Caco-2 (cell line): Measurements from ENCODE around the gene AK3. TPM values are rescaled to one million over a fixed set of nuclear protein-coding genes. Genes with fewer than 3 reads are reported as not detected.
A peak's percentile ranks its signal among the peaks of the same experiment; 100 is the strongest.

Experiments
- BruUV-seq: library from RNA; stranded (reverse); fragments of 400-500 nt; replicated peaks from 2 replicates; lab custom pipeline; 2021; lab: Mats Ljungman, UMichigan
- CTCF ChIA-PET: fragments of 300-600 bp; sonication (Branson Sonifier 250); formaldehyde crosslinking; loops from one replicate; lab custom pipeline; 2022; ENCODE audit warnings: antibody characterized with exemption; lab: Charles Lee
- POLR2A ChIA-PET: fragments of 300-600 bp; sonication (Branson Sonifier 250); formaldehyde crosslinking; loops from one replicate; lab custom pipeline; 2022; ENCODE audit warnings: antibody characterized with exemption; lab: Charles Lee
- DNase-seq, 2 experiments: peaks; one replicate each; pipeline versions ENCODE4 v3.0.0 to v3.0.0-alpha.2; 2020 to 2022
- H3K27me3 ChIP-seq: replicated peaks from 2 replicates; pipeline ENCODE4 v1.6.0; 2011; ENCODE audit warnings: low read length; ENCODE audit not compliant: control insufficient read depth, insufficient read depth
- H3K36me3 ChIP-seq: 2 replicates; pipeline ENCODE4 v1.5.1; 2011; ENCODE audit warnings: low read length; ENCODE audit not compliant: control insufficient read depth, insufficient read depth
- H3K4me1 ChIP-seq: fragments of 250-450 bp; sonication (Bioruptor Pico); 2 replicates; pipeline ENCODE4 v1.5.1; 2020; ENCODE audit warnings: mild to moderate bottlenecking
- H3K4me3 ChIP-seq: 2 replicates; pipeline ENCODE4 v1.5.1; 2011; ENCODE audit warnings: low read depth, mild to moderate bottlenecking, control low read depth, low read length
- H3K9me3 ChIP-seq: fragments of 250-450 bp; sonication (Bioruptor Pico); 2 replicates; pipeline ENCODE4 v1.5.1; 2020; ENCODE audit warnings: mild to moderate bottlenecking, moderate library complexity
- H3K27ac Mint-ChIP-seq: one replicate; pipeline ENCODE4 v1.8.0; 2022; ENCODE audit warnings: mixed read lengths; ENCODE audit not compliant: unreplicated experiment
- H3K27me3 Mint-ChIP-seq: one replicate; pipeline ENCODE4 v1.8.0; 2022; ENCODE audit warnings: mixed read lengths; ENCODE audit not compliant: insufficient read depth, unreplicated experiment
- H3K36me3 Mint-ChIP-seq: one replicate; pipeline ENCODE4 v1.8.0; 2022; ENCODE audit warnings: mild to moderate bottlenecking, mixed read lengths; ENCODE audit not compliant: insufficient read depth, unreplicated experiment
- H3K4me1 Mint-ChIP-seq: one replicate; pipeline ENCODE4 v1.8.0; 2022; ENCODE audit warnings: low read depth, mixed read lengths; ENCODE audit not compliant: unreplicated experiment
- H3K4me3 Mint-ChIP-seq: one replicate; pipeline ENCODE4 v1.8.0; 2022; ENCODE audit warnings: mild to moderate bottlenecking, moderate library complexity, mixed read lengths; ENCODE audit not compliant: unreplicated experiment
- H3K9me3 Mint-ChIP-seq: one replicate; pipeline ENCODE4 v1.8.0; 2022; ENCODE audit warnings: mixed read lengths; ENCODE audit not compliant: unreplicated experiment
- intact Hi-C: fragments of 100-400 bp; cut with micrococcal nuclease; formaldehyde crosslinking; loops from one replicate; pipeline ENCODE4 v1.10.0; 2022; ENCODE audit not compliant: unreplicated experiment
- total RNA-seq: library from RNA; stranded (reverse); gene quantifications from 2 replicates; pipeline ENCODE4 v1.2.3, GENCODE V29; 2022
- TF ChIP-seq, protein P1 (sequence below), 2 experiments: fragments of 200-600 bp in 1 of 2; IDR thresholded peaks; 1 replicate in 1 of 2; 2 replicates in 1 of 2; pipeline versions ENCODE4 v1.5.1 to v1.8.0; 2011 to 2022; ENCODE audit warnings: antibody characterized with exemption in 1 of 2, control low read depth in 1 of 2, inconsistent platforms in 1 of 2, low read depth in 1 of 2, low read length in 1 of 2, mild to moderate bottlenecking in 1 of 2, moderate library complexity in 1 of 2; ENCODE audit not compliant: insufficient read depth in 1 of 2, severe bottlenecking in 1 of 2, unreplicated experiment in 1 of 2

Gene AK3
- total RNA-seq, 1 experiment from 2014 or later, result 32.0 TPM

DNA sequence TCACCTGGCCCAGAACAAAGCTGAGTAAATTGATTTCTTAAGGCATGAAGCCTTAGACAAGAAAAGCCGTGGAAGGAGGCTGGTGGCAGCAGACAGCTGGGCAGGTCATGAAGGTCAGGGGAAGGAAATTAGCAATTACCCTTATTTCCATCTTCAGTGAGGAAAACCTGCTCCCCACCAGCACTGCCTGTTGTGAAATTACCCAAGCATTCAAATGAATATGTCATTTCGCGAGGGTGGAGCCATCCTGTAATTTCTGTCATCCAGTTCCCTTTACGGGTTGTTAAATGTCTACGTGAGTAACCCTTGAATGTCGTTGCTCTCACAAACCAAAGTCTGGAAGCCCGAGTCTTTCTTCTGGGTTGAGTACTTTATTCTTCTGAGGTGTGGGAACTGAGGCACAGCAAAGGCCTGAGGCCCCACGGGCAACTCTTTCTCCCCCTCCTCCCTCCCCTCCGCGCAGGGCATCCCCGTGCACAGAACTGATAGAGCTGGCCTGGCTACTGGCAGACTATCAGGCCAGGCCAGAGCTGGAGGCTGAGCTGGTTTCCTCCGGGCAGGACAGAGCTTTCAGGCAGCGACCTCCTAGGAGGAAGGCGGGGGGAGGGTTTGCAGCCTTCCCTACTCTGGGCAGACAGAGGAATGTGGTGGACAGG, 22.0 kb upstream of the AK3 start:
- no peak overlapping the region for H3K27ac Mint-ChIP-seq
- H3K27me3 ChIP-seq, result no peaks in the 10 kb centered on the region

DNA sequence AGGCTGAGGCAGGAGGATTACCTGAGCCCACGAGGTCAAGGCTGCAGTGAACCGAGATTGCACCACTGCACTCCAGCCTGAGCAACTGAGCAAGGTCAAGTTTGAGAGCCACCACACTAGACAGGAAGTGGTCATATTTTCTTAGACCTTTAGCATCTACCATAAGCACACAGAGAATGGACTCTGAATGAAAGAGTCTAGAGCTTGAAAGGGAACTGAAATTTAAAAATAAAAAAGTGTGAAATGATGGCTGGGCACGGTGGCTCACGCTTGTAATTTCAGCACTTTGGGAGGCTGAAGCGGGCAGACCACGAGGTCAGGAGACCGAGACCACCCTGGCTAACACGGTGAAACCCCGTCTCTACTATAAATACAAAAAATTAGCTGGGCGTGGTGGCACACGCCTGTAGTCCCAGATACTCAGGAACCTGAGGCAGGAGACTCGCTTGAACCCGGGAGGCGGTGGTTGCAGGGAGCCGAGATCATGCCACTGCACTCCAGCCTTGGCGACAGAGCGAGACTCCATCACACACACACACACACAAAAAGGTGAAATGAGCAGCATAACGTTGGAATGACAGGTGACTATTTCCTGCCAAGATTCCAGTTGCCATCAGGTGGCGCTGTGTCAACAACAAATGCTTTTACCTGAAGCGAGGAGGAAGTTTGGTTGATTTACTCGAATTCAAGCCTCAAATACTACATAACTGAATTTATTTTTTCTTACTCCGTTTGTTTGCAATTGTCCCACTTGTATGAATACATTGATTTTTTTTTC, 21.3 kb upstream of the AK3 start:
- no peaks in the 10 kb centered on the region for H3K27me3 ChIP-seq
- DNase-seq, result peak; percentile 55 to 70
- intact Hi-C loops, result loop anchor here (1.0 to 2.0 kb wide), 4 partner anchors 31 to 226 kb away; partner anchors contain the start of gene RCL1
- TF ChIP-seq, protein P1, sequence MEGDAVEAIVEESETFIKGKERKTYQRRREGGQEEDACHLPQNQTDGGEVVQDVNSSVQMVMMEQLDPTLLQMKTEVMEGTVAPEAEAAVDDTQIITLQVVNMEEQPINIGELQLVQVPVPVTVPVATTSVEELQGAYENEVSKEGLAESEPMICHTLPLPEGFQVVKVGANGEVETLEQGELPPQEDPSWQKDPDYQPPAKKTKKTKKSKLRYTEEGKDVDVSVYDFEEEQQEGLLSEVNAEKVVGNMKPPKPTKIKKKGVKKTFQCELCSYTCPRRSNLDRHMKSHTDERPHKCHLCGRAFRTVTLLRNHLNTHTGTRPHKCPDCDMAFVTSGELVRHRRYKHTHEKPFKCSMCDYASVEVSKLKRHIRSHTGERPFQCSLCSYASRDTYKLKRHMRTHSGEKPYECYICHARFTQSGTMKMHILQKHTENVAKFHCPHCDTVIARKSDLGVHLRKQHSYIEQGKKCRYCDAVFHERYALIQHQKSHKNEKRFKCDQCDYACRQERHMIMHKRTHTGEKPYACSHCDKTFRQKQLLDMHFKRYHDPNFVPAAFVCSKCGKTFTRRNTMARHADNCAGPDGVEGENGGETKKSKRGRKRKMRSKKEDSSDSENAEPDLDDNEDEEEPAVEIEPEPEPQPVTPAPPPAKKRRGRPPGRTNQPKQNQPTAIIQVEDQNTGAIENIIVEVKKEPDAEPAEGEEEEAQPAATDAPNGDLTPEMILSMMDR (IDR thresholded peaks at IDR 0.05; ENCODE audit: insufficient read depth in 1 of 2, low read depth in 1 of 2, low read length in 1 of 2, severe bottlenecking in 1 of 2, unreplicated experiment in 1 of 2), result peak; percentile 65 to 78
- H3K9me3 Mint-ChIP-seq, result no peaks in the 10 kb centered on the region
- no peaks in the 10 kb centered on the region for H3K36me3 ChIP-seq
- BruUV-seq, result no TSS peak
- H3K36me3 Mint-ChIP-seq, result no peaks in the 10 kb centered on the region
- no peak overlapping the region for H3K4me3 ChIP-seq
- H3K9me3 ChIP-seq, result no peaks in the 10 kb centered on the region
- no peaks in the 10 kb centered on the region for H3K4me1 Mint-ChIP-seq
- peaks cover 10% of the 10 kb centered on the region for H3K27me3 Mint-ChIP-seq
- H3K4me3 Mint-ChIP-seq, result peak overlapping the region; percentile 25
- ChIA-PET POLR2A (no interaction called here), CTCF (interaction anchor here (0.6 to 1.2 kb wide), 5 partner anchors 8 to 227 kb away, joined by 3 to 7 read pairs (median 4); no protein-coding TSS in a partner anchor)
- H3K27ac Mint-ChIP-seq, result no peak overlapping the region
- H3K4me1 ChIP-seq, result 0 out of 2 replicates have a peak, but pooled peaks cover 3% of the 10 kb centered on the region

More for the DNA sequence above, 22.0 kb upstream of the AK3 start:
- H3K36me3 ChIP-seq, result no peaks in the 10 kb centered on the region
- no peak for DNase-seq
- H3K4me1 ChIP-seq, result 0 out of 2 replicates have a peak, but pooled peaks cover 3% of the 10 kb centered on the region
- no peak overlapping the region for H3K4me3 ChIP-seq
- Mint-ChIP-seq H3K36me3 (no peaks in the 10 kb centered on the region), H3K9me3 (no peaks in the 10 kb centered on the region), H3K27me3 (peaks cover 10% of the 10 kb centered on the region), H3K4me3 (peak overlapping the region; percentile 25), H3K4me1 (no peaks in the 10 kb centered on the region)
- TF ChIP-seq, protein P1 (IDR thresholded peaks at IDR 0.05; ENCODE audit: insufficient read depth in 1 of 2, low read depth in 1 of 2, low read length in 1 of 2, severe bottlenecking in 1 of 2, unreplicated experiment in 1 of 2), result no peak
- no TSS peak for BruUV-seq
- no peaks in the 10 kb centered on the region for H3K9me3 ChIP-seq
- POLR2A ChIA-PET, result interaction anchor here (1.0 kb wide), 1 partner anchor 29 kb away, joined by 4 read pairs; the partner anchor contains the start of gene RCL1
- intact Hi-C loops, result loop anchor here (1.0 to 2.0 kb wide), 4 partner anchors 30 to 225 kb away; partner anchors contain the start of gene RCL1
- CTCF ChIA-PET, result interaction anchor here (1.1 kb wide), 1 partner anchor 161 kb away, joined by 4 read pairs; no protein-coding TSS in a partner anchor

DNA sequence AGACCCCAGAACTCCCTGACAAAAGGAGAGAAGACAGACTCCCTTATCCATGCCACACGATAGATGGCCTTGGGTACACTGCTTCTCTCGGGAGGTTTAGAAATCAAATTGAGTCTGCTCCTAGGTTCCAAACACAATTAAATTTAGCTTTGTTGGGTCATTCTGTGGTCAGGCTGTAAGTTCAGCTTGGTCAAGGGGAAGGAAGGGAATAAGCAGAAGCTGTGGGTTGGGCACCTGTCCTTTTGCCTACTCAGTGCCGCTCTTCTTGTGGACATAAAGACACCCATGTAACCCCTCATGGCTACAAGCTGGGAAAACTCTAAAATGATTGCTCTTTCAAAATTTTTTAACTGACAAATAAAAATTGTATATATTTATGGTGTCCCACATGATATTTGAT, 19.1 kb upstream of the AK3 start:
- H3K27ac Mint-ChIP-seq, result no peak overlapping the region

More for the DNA sequence above, 19.1 kb upstream of the AK3 start:
- H3K9me3 Mint-ChIP-seq, result no peaks in the 10 kb centered on the region
- peaks cover 6% of the 10 kb centered on the region for H3K27me3 Mint-ChIP-seq
- intact Hi-C loops, result no loop called here
- no peak overlapping the region for H3K4me3 Mint-ChIP-seq
- Histone ChIP-seq H3K36me3 (no peaks in the 10 kb centered on the region), H3K4me3 (no peak overlapping the region), H3K4me1 (0 out of 2 replicates have a peak, but pooled peaks cover 3% of the 10 kb centered on the region), H3K9me3 (no peaks in the 10 kb centered on the region), H3K27me3 (no peaks in the 10 kb centered on the region)
- POLR2A ChIA-PET, result no interaction called here
- no TSS peak for BruUV-seq
- CTCF ChIA-PET, result interaction anchor here (0.6 to 1.4 kb wide), 3 partner anchors 10 to 682 kb away, joined by 3 read pairs; no protein-coding TSS in a partner anchor
- DNase-seq, result no peak
- TF ChIP-seq, protein P1 (IDR thresholded peaks at IDR 0.05; ENCODE audit: insufficient read depth in 1 of 2, low read depth in 1 of 2, low read length in 1 of 2, severe bottlenecking in 1 of 2, unreplicated experiment in 1 of 2), result no peak
- no peaks in the 10 kb centered on the region for H3K36me3 Mint-ChIP-seq
- H3K4me1 Mint-ChIP-seq, result no peaks in the 10 kb centered on the region
